DOHH2 (cell line): ENCODE data around the gene LCN9.

ENCODE experiments used
- H3F3A ChIP-seq: fragments of 200-600 bp; sonication (generic), shearing (Covaris generic); 2 replicates; pipeline ENCODE4 v1.6.0; 2016; ENCODE audit warnings: antibody characterized with exemption, mild to moderate bottlenecking; ENCODE audit not compliant: control insufficient read depth, insufficient read depth
- H3K27ac ChIP-seq: fragments of 200-600 bp; sonication (generic); 2 replicates; pipeline ENCODE4 v1.5.1; 2014; ENCODE audit warnings: low read depth, mild to moderate bottlenecking, low read length, moderate library complexity
- H3K27me3 ChIP-seq: fragments of 200-600 bp; sonication (generic); 2 replicates; pipeline ENCODE4 v1.6.1; 2014; ENCODE audit warnings: mild to moderate bottlenecking, low read length, mixed read lengths; ENCODE audit not compliant: control insufficient read depth
- H3K36me3 ChIP-seq: fragments of 200-600 bp; sonication (generic); 2 replicates; pipeline ENCODE4 v1.6.1; 2014; ENCODE audit warnings: mild to moderate bottlenecking, low read length, moderate library complexity, mixed read lengths; ENCODE audit not compliant: control insufficient read depth
- H3K4me1 ChIP-seq: fragments of 200-600 bp; sonication (generic); 2 replicates; pipeline ENCODE4 v1.6.1; 2014; ENCODE audit warnings: mild to moderate bottlenecking, low read length, mixed read lengths; ENCODE audit not compliant: control insufficient read depth
- H3K4me2 ChIP-seq: fragments of 200-600 bp; sonication (generic); 2 replicates; pipeline ENCODE4 v1.6.0; 2014; ENCODE audit warnings: mild to moderate bottlenecking, low read length, moderate library complexity
- H3K4me3 ChIP-seq: fragments of 200-600 bp; sonication (generic); 2 replicates; pipeline ENCODE4 v1.5.1; 2014; ENCODE audit warnings: mild to moderate bottlenecking, low read length, mixed read lengths
- H3K79me2 ChIP-seq: fragments of 200-600 bp; sonication (generic); 2 replicates; pipeline ENCODE4 v1.6.1; 2014; ENCODE audit warnings: mild to moderate bottlenecking, low read length, mixed read lengths; ENCODE audit not compliant: control insufficient read depth
- H3K9me2 ChIP-seq: fragments of 200-600 bp; sonication (generic); replicated peaks from 2 replicates; pipeline ENCODE4 v1.6.1; 2014; ENCODE audit warnings: mild to moderate bottlenecking, low read length, mixed read lengths; ENCODE audit not compliant: control insufficient read depth
- H3K9me3 ChIP-seq: fragments of 200-600 bp; sonication (generic); 2 replicates; pipeline ENCODE4 v1.6.1; 2014; ENCODE audit warnings: antibody characterized with exemption, low read length, mixed read lengths; ENCODE audit not compliant: control insufficient read depth, insufficient read depth
- H4K20me1 ChIP-seq: fragments of 200-600 bp; sonication (generic); 2 replicates; pipeline ENCODE4 v1.6.0; 2014; ENCODE audit warnings: low read depth, mild to moderate bottlenecking, antibody characterized with exemption, low read length, moderate library complexity; ENCODE audit not compliant: control insufficient read depth, insufficient read depth
- CTCF ChIP-seq: fragments of 200-600 bp; sonication (generic); IDR thresholded peaks from one replicate; pipeline ENCODE4 v1.5.1; 2014; ENCODE audit warnings: antibody characterized with exemption, mild to moderate bottlenecking, low read depth, low read length; ENCODE audit not compliant: poor library complexity, severe bottlenecking
- EZH2phosphoT487 ChIP-seq: fragments of 200-600 bp; sonication (generic); IDR thresholded peaks from 2 replicates; pipeline ENCODE4 v1.6.1; 2017; ENCODE audit warnings: borderline replicate concordance, mild to moderate bottlenecking, antibody characterized with exemption, low read length, moderate library complexity, mixed read lengths

The LCN9 gene, protein sequence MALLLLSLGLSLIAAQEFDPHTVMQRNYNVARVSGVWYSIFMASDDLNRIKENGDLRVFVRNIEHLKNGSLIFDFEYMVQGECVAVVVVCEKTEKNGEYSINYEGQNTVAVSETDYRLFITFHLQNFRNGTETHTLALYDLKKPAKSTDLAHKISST

DNA sequence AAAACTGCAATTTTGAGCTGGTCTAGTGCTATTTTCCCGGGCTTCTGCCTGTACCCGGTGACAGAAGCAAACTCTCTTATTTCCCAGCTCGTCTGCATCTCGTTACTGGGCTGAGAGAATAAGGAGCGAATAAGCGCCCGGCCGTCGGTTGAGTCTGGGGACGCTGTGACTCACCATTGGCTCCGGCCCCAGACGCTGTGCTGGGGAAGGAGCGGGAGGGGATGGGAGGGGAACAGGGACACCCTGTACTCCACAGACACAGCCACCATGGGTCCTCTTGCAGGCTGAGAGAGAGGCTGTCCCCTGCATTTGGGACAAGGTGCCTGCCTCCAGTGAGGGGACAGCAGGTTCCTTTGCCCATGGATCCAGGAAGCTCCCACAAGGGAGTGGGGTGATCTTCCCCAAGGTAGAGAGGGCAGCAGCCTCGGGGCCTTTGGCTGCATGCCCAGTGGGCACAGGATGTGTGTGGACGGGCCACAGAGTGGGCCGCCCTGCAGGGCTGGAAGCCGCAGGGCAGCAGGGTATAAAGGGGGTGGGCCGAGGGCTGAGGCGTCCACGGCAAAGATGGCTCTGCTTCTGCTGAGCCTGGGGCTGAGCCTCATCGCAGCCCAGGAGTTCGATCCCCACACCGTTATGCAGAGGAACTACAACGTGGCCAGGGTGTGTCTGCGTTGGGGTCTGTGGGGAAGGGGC, at the start of gene LCN9:
Gene LCN9 (plus strand): TSS at position 552 of the 693 bp plus-strand sequence. CDS start 13 bp downstream, at position 565.
- no peak for TF ChIP-seq CTCF
- TF ChIP-seq EZH2phosphoT487, result no peak

GRCh38 chr9:135613946-135614805, 48.9 kb upstream of the LCN9 start:
- no peaks in the 10 kb centered on the region for H4K20me1 ChIP-seq
- H3F3A ChIP-seq, result no peaks in the 10 kb centered on the region
- H3K27ac ChIP-seq, result no peak overlapping the region
- H3K9me2 ChIP-seq, result no peaks in the 10 kb centered on the region
- H3K79me2 ChIP-seq, result no peaks in the 10 kb centered on the region
- H3K9me3 ChIP-seq, result no peaks in the 10 kb centered on the region
- TF ChIP-seq CTCF (no peak), EZH2phosphoT487 (no peak)
- H3K4me2 ChIP-seq, result no peak overlapping the region
- no peaks in the 10 kb centered on the region for H3K36me3 ChIP-seq
- no peaks in the 10 kb centered on the region for H3K4me1 ChIP-seq
- H3K4me3 ChIP-seq, result no peak overlapping the region
- no peaks in the 10 kb centered on the region for H3K27me3 ChIP-seq

More for the DNA sequence above, at the start of gene LCN9:
- Histone ChIP-seq H3K27ac (no peak within 1 kb of the TSS), H3K4me2 (no peak within 1 kb of the TSS), H4K20me1 (no peaks in the 10 kb centered on the region), H3K79me2 (no peaks in the 10 kb centered on the region), H3K9me2 (no peaks in the 10 kb centered on the region), H3F3A (no peaks in the 10 kb centered on the region), H3K36me3 (no peaks in the 10 kb centered on the region), H3K27me3 (no peaks in the 10 kb centered on the region), H3K4me3 (no peak within 1 kb of the TSS), H3K9me3 (no peaks in the 10 kb centered on the region), H3K4me1 (no peaks in the 10 kb centered on the region)

GRCh38 chr9:135614821-135615665, 48.1 kb upstream of the LCN9 start:
- Histone ChIP-seq H3K27me3 (no peaks in the 10 kb centered on the region), H3K27ac (no peak overlapping the region), H3F3A (no peaks in the 10 kb centered on the region), H3K9me3 (no peaks in the 10 kb centered on the region), H3K79me2 (no peaks in the 10 kb centered on the region), H3K4me1 (no peaks in the 10 kb centered on the region), H3K36me3 (no peaks in the 10 kb centered on the region), H3K9me2 (no peaks in the 10 kb centered on the region), H4K20me1 (no peaks in the 10 kb centered on the region), H3K4me3 (no peak overlapping the region), H3K4me2 (no peak overlapping the region)
- TF ChIP-seq CTCF, result no peak
- TF ChIP-seq EZH2phosphoT487, result no peak
